SK-N-MC (cell line): ENCODE data around the gene AP2S1.

Experiments
- EZH2 ChIP-seq: fragments of 200-600 bp; sonication (generic); IDR thresholded peaks from one replicate; pipeline ENCODE4 v1.6.1; 2017; ENCODE audit warnings: antibody characterized with exemption
- POLR2AphosphoS5 ChIP-seq: IDR thresholded peaks from 2 replicates; pipeline ENCODE4 v1.6.1; 2012; ENCODE audit warnings: mild to moderate bottlenecking, low read depth, low read length, borderline replicate concordance

- TF ChIP-seq POLR2AphosphoS5 (no peak), EZH2 (no peak)
Measured at GRCh38 chr19:46844067-46844489, 6.6 kb downstream of the AP2S1 start.
